Left forelimb (tissue), 1 donor: Measurements from ENCODE around the gene CDC42BPA.
"Not testable (repeated sequence)": the region's sequence is repeated elsewhere in the genome, so short reads cannot be mapped to it uniquely, and the experiment has no call there.

Experiments used
- DNase-seq: peaks from one replicate; pipeline ENCODE4 v3.0.0-alpha.2; 2018; ENCODE audit warnings: low spot score

The CDC42BPA gene

GRCh38 chr1:227306689-227307088, 11.6 kb downstream of the CDC42BPA start:
- DNase-seq, result no peak

GRCh38 chr1:227305894-227306626, 12.2 kb downstream of the CDC42BPA start:
- no peak for DNase-seq

- DNase-seq, result no peak
Observed at GRCh38 chr1:227304665-227305064, 13.6 kb downstream of the CDC42BPA start.

- no peak for DNase-seq
Observed at GRCh38 chr1:227303662-227304061, 14.6 kb downstream of the CDC42BPA start.

GRCh38 chr1:227300682-227301081, 17.6 kb downstream of the CDC42BPA start:
- no peak for DNase-seq

GRCh38 chr1:227299688-227300087, 18.6 kb downstream of the CDC42BPA start:
- no peak for DNase-seq

GRCh38 chr1:227299241-227299627, 19.1 kb downstream of the CDC42BPA start:
- DNase-seq, result no peak

GRCh38 chr1:227298512-227299240, 19.6 kb downstream of the CDC42BPA start:
- DNase-seq, result no peak

GRCh38 chr1:227297073-227297793, 21.1 kb downstream of the CDC42BPA start:
- no peak for DNase-seq

- DNase-seq, result no peak
Observed at GRCh38 chr1:227295609-227296008, 22.7 kb downstream of the CDC42BPA start.

- no peak for DNase-seq
Observed at GRCh38 chr1:227285745-227286144, 32.5 kb downstream of the CDC42BPA start.

- DNase-seq, result no peak
Observed at GRCh38 chr1:227281371-227281770, 36.9 kb downstream of the CDC42BPA start.

- DNase-seq, result no peak
Observed at GRCh38 chr1:227280836-227281235, 37.5 kb downstream of the CDC42BPA start.

GRCh38 chr1:227276156-227276693, 42.1 kb downstream of the CDC42BPA start:
- DNase-seq, result not testable (repeated sequence)

- no peak for DNase-seq
Observed at GRCh38 chr1:227273557-227273956, 44.7 kb downstream of the CDC42BPA start.

- DNase-seq, result no peak
Observed at GRCh38 chr1:227272428-227272827, 45.9 kb downstream of the CDC42BPA start.

- no peak for DNase-seq
Observed at GRCh38 chr1:227270554-227270953, 47.7 kb downstream of the CDC42BPA start.

- DNase-seq, result no peak
Observed at GRCh38 chr1:227268943-227269342, 49.3 kb downstream of the CDC42BPA start.

- DNase-seq, result no peak
Observed at GRCh38 chr1:227265891-227266290, 52.4 kb downstream of the CDC42BPA start.

GRCh38 chr1:227263869-227264268, 54.4 kb downstream of the CDC42BPA start:
- DNase-seq, result no peak

GRCh38 chr1:227261501-227261900, 56.8 kb downstream of the CDC42BPA start:
- DNase-seq, result no peak

- DNase-seq, result no peak
Observed at GRCh38 chr1:227260433-227260832, 57.9 kb downstream of the CDC42BPA start.

- DNase-seq, result no peak
Observed at GRCh38 chr1:227257964-227258363, 60.3 kb downstream of the CDC42BPA start.
